HG02973 (cell line): Measurements from ENCODE around the gene TCOF1.
A peak's percentile ranks its signal among the peaks of the same experiment; 100 is the strongest.

ENCODE experiments used
- ATAC-seq: cut with Tn5 transposase; IDR thresholded peaks from one replicate; pipeline ENCODE4 v1.9.1; 2021; ENCODE audit warnings: moderate library complexity; ENCODE audit not compliant: unreplicated experiment

TCOF1 gene, protein sequence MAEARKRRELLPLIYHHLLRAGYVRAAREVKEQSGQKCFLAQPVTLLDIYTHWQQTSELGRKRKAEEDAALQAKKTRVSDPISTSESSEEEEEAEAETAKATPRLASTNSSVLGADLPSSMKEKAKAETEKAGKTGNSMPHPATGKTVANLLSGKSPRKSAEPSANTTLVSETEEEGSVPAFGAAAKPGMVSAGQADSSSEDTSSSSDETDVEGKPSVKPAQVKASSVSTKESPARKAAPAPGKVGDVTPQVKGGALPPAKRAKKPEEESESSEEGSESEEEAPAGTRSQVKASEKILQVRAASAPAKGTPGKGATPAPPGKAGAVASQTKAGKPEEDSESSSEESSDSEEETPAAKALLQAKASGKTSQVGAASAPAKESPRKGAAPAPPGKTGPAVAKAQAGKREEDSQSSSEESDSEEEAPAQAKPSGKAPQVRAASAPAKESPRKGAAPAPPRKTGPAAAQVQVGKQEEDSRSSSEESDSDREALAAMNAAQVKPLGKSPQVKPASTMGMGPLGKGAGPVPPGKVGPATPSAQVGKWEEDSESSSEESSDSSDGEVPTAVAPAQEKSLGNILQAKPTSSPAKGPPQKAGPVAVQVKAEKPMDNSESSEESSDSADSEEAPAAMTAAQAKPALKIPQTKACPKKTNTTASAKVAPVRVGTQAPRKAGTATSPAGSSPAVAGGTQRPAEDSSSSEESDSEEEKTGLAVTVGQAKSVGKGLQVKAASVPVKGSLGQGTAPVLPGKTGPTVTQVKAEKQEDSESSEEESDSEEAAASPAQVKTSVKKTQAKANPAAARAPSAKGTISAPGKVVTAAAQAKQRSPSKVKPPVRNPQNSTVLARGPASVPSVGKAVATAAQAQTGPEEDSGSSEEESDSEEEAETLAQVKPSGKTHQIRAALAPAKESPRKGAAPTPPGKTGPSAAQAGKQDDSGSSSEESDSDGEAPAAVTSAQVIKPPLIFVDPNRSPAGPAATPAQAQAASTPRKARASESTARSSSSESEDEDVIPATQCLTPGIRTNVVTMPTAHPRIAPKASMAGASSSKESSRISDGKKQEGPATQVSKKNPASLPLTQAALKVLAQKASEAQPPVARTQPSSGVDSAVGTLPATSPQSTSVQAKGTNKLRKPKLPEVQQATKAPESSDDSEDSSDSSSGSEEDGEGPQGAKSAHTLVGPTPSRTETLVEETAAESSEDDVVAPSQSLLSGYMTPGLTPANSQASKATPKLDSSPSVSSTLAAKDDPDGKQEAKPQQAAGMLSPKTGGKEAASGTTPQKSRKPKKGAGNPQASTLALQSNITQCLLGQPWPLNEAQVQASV (N-terminal part only)

DNA sequence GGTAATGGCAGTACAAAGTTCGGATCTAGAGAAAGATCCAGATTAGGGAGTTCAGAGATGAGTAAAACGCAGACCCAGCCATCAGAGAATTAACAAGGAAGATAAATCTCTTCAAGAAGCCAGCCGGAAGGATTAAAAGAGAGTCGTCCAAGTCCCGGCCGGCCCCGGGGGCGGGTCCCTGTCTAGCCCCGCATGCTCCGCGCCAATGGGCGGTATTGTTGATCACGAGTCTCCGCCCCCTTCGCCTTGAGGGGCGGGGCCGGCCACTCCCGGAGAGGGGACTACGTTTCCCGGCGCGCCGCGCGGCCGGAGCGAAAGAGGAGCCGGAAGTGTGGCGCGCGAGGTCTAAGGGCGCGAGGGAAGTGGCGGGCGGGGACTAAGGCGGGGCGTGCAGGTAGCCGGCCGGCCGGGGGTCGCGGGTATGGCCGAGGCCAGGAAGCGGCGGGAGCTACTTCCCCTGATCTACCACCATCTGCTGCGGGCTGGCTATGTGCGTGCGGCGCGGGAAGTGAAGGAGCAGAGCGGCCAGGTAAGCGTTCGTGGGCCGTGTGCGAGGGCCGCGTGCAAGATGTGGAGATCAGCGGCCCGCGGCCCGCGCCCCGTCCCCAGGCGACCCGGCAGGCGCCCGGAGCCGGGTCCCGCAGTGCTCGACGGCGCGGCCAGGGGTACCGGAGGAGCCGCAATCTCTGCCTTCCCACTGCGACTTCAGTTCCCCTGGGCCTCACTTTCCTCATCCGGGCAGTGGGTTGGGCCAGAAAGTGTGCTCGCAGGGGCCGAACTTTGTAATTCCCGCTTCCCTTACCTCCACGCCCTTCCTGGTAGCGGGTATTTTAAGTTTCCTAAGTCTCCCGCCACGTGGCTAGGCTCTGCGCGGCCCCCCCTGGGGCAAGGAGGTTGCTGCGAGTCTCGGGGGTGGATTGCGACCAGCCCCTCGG lies at the start of gene TCOF1:
Gene TCOF1 (plus strand): TSS at position 372 of the 935 bp plus-strand sequence. CDS start 50 bp downstream, at position 422.
- ATAC-seq: peak; percentile 91

DNA sequence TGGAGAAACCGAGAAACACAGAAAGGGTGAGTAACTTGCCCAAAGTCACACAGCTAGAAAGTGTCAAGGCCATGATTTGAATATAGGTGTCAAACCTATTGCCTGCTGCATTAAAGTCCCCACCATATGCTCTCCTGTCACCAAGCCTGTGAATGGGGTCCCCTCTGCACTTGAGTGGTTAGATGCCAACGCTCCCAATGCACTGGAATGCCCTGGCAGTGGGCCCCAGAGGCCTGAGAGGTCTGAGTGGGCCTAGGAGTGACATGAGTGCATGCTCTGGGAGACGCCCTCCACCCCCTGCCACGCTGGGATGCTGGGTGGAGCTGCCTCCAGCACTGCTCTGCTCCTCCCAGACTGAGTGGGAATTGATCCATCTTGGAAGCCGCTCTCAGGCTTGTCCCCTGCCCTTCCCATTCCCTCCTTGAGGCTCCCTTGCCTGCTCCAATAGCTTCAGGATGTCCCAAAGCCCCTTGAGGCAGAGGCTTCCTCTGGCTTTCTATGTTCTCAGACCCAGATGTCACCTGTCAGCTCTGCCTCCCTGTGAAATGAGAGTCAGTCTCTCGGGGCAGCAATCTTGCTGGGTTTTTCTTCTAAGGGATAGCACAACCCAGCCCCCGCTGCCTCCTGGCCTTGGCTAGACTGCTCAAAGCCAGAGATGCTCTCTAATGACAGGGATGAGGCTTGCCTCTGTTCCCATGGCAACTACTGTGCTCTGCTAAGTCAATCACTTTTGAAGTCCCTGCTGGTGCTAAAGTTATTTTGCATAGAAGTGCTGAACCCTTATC lies 48.2 kb upstream of the TCOF1 start:
- no peak for ATAC-seq

DNA sequence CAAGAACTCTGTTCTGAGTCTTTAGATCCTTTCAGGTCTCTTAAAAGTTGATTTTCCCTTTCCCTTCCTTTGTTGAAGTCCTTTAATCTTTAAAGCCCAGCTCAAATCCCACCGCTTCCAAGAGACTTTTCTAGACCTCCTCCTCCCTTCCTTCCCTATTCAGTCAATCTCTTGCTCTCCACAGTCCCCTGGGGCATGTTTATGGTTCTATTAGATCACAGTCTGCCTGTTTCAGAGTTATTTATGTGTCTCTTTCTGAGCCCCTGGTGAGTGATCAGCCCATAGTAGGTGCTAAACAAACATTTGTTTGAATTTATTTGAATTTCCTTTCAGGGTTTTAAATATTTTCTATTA lies 47.6 kb upstream of the TCOF1 start:
- no peak for ATAC-seq

DNA sequence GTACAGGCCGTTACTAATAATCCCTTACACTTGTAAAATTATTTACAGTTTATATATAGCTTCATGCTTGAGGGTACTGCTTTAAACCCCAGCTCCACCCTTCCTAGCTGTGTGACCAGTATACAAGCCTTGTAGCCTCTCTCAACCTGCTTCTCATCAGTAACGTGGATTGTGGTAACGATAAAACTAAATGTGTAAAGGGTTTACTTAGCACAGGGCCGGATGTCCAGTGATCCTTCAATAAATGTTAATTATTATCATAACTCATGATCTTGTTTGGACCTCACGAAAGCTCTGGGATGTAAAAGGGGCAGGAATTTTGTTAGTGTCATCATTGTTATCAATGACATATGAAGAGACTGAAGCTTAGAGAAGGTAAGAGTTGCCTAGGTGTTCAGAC lies 47.3 kb upstream of the TCOF1 start:
- ATAC-seq: no peak

DNA sequence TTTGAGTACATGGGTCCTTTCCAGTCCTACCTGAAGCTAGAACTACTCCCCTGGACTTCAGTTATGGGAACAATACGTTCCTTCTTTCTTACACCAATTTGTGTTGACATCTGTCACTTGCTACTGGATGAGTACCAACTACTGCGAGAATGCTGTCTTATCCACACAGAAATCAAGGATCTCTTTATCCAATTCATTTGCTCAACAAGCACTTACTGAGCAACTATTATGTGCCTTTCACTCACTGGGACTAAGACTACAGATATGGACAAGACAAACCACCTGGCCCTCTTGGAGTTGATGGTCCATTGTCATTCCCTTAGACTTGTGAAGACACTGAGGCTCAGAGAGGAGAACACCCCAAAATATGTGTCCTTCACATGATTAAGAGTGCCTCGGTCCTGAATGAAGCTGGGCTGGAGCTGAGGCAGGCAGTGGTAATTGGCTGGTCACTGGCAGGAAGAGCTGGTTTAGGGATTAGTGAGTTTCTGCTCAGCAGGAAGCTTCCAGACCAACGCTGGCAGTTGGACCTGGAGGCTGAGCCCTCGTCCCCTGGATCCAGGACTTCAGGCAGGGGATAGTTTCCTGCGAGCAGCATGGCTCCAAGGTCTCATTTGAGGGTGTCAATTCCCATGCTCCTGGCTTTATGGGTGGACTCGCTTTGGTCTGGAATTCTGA lies 46.3 kb upstream of the TCOF1 start:
- no peak for ATAC-seq

DNA sequence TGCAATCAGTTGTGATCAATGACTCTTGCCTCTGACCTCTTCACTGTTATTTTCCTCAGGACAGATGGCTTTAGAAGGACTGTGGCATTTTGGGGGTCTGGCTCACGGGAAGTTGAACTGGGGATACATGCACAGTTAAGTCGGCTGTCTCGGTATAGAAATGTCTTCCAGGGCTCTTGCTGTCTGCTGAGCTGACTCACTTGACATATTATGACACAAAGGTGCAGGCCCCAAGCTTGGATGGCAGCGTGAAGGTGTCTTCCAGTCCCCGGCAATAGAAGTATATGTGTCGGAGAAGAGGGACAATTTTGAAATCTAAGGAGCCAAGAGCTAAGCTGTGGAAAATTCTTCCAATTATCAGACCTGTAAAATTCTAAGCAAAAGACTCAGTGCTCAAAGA lies 45.0 kb upstream of the TCOF1 start:
- no peak for ATAC-seq

DNA sequence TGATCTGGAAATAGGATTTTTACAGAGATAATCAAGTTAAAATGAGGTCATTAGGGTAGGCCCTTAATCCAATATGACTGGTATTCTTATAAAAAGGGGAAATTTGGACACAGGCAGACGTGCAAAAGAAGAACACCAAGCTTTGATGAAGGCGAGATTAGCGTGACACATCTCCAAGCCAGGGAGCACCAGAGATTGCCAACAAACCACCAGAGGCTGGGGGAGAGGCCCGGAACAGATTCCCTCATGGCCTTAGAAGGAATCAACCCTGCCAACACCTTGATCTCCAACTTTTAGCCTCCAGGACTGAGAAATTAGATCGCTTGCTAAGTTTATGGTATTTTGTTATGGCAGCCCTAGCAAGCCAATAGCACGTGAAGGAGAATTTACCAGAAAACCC lies 44.0 kb upstream of the TCOF1 start:
- ATAC-seq: no peak

DNA sequence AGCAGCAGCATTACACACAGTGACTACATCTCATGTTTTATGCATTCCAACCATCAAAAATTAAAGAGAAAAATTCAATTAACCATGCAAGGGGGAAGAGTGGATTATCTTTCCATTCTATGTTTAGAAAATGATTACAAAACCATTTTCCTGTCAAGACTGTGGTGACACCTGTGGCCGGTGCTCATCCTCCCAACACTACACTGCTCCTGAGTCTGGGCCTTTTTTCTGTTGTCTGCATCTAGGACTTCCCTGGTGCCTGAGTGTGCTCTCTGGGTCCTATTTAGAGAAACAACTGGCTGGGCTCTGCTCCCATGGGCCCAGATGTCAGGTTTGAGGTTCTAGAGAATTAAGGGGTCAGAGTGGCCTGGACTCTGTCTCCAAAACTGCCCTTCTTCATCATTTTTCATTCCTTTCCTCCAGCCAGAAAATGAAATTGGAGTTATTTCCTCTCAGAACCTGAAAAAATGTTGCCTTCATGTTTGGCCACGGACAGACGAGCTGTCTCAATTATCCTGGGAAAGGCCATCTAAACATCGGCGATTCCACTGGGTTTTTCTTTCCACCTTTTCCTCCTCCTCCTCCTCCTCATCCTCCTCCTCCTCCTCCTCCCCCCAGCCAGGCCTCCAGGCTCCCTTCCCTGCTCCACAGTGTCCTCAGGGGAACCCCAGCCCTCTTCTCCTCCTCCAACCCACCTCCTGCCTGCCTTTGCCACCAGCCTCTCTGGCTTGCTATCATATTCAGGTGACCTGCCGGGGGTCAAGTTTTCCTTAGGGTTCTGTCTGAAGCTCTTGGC lies 43.4 kb upstream of the TCOF1 start:
- no peak for ATAC-seq

DNA sequence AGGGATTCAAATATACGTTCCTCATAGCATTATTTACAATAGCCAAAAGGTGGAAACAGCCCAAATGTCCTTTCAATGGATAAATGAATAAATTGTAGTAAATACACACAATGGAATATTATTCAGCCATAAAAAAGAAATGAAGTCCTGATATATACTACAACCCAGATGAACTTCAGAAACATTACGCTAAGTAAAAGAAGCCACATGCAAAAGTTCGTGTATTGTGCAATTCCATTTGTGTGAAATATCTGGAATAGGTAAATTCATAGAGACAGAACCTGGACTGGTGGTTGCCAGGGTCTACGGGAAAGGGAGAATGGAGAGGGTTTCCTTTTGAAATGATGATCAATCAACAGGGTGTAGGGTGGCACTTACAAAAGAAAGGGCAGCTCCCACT lies 42.3 kb upstream of the TCOF1 start:
- no peak for ATAC-seq

DNA sequence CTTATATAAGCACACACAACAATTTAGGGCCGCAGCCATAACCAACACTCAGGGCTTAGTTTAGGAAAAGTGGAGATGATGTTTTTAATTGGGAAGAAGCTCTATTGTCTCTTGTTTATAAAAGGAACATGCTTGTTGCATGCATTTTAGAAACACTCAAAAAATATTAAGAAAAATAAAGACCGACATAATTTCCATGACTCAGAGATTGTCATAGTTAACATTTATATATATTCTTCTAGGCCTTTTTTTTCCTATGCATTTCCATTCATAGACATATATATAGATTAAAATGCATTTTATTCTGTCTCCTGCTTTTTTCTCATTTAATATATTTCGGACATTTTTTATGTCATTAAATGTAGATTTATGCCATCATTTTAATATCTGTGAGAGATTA lies 41.2 kb upstream of the TCOF1 start:
- no peak for ATAC-seq

DNA sequence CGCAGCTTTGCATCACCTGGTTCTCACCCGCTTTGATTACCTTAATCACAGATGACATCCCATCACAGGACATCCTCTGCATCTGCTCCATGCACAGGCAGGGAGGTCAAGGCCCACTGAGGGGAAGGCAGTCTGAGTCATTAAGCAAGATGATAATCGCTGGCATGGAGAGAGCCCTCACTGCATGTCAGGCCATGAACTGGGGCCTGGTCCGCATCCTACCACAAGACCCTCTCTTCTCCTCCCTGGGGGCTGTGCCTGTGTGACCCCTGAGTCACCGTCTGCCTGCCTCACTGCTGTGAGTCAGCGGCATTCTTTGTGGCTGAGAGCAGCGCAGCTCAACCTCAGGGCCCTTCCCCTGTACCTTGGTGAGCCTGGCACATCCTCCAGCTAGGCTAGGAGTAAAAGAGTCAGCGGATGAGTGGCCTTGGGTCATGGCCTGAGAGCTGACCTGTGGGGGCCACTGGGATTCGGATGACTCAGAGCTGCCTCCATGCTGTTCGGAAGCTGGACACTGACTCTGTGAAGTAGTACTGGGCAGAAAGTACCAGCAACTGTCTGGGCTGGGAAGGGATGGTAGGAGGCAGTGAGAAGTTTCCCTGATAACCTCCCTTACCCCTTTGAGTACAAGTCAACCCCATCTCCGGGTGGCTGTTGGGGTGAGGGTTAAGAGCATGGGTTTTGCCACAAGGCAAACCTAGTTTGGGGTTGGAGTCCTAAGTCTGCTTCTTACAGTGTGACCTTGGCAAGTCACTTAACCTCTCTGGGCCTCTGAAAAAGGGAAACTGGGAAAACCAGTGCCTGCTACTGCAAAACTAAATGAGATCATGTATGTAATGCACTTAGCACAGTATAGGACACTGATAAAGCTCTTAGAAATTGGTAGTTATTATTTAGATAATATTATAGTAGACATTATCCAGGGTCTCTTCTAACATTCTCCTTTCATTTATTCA lies 40.2 kb upstream of the TCOF1 start:
- ATAC-seq: no peak

DNA sequence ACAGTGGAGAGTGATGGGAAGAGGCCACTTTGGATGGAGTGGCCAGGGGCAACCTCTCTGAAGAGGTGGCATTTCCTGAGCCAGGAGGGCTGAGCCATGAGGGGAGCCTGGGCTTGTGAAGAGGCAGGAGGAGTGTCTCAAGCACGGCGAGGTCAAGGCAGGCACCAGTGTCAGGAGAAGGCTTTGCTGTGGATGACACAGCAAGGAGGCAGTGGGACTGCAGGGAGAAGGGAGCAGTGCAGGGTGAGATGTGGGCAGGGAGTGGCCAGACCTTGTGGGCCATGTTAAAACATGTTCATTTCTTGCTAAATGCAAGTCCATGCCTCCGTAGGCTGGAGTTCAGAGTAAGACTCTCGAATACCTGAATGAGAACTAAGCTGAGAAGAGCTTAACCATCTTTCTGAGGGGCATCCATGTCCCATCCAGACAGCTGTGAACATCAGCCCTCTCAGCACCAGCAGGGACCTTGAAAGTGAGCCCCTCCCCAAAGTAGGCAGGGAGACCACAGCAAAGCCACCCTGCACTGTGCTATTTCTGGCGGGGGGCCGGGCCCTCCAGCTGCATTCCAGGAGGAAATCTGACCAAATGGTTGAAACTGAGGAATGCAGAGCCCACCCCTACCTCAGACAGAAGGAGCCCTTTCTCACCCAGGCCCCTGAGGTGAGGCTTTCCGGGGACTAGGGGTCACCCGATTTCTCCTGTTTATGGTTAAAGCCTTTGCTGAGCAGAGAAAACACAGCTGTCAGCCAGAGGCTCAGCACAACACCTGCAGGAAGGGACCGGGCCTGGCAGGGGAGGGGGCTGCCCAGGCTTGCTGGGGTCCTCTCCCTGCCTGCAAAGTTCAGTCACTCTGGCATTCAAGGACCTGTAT lies 38.6 kb upstream of the TCOF1 start:
- ATAC-seq: no peak

DNA sequence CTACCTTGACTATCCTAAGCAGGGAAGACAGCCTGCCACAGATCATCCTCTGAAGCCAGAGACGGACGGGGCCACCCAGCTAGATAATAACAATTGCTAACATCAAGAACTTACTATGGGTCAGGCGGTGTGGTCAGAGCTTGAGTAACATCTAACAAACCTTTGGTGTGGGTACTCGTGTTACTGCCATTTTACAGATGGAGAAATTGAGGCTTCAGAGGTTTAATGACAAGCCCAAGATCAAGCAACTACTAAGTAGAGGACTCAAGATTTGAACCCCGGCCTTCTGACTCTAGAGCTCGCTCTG lies 38.1 kb upstream of the TCOF1 start:
- no peak for ATAC-seq

DNA sequence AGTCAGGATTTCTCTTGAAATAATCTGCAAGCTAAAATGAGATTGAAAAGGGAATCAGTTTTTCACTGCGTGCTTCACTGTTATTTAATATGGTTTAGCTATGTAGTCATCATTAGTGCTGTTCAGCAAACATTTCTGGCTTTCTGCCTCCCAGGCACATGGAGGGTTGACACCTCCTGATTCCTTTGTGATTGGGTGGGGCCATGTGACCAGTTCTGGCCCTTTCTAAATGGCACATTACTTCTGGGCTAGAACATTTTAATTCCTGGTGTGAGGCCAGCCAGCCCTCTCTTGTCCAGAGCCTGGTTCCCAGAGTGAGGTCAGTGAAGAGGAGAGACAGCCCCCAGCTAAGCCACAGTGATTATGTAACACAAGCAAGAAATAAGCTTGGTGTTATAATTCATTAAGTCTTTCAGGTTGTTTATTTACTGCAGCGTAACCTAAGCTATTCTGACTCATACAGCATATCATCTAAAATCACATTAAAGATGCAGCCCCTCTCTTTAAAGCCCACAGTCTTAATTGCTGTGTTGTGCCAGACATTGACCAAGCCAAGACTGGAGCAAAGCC lies 37.4 kb upstream of the TCOF1 start:
- ATAC-seq: no peak

DNA sequence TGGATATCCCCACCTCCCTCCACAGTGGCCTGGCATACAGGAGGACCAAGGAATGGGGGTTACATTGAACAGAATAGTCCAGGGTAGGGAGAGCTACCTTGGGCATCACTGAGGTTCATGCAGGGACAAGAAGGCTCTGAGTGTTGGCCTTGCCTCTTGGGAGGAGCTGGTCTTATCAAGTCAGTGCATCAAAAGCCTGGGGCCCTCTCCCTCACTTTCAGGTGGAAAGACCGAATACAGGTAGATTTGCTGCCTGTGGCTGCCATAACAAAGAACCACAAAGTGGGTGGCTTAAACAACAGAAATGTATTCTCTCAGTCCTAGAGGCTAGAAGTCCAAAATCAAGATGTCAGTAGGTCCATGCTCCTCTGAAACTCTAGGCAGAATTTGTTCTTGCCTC lies 36.3 kb upstream of the TCOF1 start:
- ATAC-seq: no peak

DNA sequence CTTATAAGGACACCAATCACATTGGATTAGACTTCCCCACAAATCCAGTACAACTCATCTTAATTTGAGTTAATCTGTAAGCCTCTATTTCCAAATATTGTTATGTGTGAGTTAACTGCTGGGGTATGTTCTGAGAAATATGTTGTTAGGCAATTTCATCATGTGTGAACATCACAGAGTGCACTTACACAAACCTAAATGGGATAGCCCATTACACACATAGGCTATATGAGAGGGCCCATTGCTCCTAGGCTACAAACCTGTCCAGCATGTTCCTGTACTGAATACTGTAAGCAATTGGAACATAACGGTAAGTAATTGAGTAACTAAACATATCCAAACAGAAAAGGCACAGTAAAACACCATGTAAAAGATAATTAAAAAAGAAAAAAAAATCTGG lies 35.7 kb upstream of the TCOF1 start:
- no peak for ATAC-seq
